C1 segment of cervical spinal cord (tissue), 14 donors: ENCODE data around the gene RBM46.

ENCODE experiments used
- DNase-seq, 14 donors: peaks; one replicate each; lab custom pipeline; 2025; lab: John Stamatoyannopoulos, UW

RBM46 gene, protein sequence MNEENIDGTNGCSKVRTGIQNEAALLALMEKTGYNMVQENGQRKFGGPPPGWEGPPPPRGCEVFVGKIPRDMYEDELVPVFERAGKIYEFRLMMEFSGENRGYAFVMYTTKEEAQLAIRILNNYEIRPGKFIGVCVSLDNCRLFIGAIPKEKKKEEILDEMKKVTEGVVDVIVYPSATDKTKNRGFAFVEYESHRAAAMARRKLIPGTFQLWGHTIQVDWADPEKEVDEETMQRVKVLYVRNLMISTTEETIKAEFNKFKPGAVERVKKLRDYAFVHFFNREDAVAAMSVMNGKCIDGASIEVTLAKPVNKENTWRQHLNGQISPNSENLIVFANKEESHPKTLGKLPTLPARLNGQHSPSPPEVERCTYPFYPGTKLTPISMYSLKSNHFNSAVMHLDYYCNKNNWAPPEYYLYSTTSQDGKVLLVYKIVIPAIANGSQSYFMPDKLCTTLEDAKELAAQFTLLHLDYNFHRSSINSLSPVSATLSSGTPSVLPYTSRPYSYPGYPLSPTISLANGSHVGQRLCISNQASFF

DNA sequence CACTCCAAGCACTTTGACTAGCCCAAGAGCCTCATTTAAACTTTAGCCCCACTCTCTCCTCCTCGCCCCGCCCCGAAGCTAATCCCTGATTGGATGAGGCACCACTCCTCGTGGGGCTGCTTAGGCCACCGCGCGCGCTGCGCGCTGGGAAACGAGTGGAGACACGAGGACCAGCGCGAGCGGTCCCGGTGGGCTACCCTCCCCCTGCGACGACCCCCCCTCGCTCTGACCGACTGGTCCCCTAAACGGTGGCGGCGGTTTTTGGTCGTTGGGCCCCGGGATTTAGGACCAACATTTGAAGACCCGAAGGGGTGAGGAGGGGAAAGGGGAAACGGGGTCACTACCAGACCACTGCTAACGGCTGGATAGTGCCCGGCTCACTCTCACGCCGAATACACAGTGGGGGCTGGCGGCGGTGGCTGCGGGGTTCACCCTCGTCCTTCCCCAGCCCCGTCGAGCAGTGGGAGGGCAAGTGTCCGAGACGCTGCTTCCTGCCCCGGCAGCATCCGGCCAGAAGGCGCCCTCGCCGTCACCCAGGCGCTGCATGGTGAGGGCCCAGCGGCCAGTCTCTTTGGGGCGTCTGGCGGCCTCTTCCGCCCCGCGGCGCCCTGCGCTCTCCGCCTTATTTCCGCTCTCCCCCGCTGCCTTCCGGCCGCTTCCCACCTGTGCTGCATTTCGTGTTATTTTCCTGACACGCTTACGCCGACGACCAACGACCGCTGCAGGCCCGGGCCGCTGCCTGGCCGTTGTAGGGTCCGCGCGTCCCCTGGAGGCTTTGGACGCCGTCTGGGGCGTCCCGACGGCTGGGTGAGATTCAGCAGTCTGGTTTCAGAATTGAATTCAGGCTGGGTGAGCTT, at the start of gene RBM46:
Gene RBM46 (plus strand): TSS at position 147 of the 857 bp plus-strand sequence. CDS start 15,481 bp downstream, outside the sequence.
- no peak for DNase-seq

DNA sequence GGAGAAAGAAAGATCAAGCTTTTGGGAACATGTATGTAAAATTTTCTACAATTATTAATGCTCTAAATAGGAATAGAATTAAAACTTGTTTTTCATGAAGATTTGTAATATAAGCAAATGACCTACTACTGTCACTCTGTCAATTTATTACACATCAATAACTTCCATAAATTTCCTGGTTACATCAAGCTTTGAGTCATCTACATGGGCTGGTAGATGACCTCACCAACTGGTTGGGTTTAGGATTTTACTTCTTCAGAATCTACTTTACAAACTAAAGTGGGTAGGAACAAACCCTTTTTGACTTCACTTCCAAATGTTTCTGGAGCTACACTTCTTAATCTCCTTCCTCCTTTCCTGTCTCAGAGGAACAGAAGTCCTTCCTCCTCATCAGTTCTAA, 49.3 kb upstream of the RBM46 start:
- DNase-seq, result no peak

DNA sequence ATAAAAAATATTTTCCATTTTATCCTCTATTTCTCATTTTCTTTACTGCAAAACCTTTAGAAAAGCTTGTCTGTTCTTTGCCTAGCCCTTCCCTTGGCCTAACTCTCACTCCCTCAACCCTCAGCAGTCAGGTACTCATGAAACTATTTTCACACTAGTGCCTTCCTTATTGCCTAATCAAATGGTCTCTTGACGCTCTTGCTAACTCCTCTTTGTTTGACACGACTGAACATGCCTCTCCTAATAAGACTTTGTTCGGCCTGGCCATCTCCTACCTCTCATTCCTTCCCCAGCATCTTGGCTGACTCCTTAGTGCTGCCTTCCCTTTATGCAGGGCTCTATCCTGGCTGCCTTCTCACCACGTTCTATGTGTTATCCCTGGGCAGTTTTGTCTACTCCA, 48.4 kb upstream of the RBM46 start:
- DNase-seq, result no peak

DNA sequence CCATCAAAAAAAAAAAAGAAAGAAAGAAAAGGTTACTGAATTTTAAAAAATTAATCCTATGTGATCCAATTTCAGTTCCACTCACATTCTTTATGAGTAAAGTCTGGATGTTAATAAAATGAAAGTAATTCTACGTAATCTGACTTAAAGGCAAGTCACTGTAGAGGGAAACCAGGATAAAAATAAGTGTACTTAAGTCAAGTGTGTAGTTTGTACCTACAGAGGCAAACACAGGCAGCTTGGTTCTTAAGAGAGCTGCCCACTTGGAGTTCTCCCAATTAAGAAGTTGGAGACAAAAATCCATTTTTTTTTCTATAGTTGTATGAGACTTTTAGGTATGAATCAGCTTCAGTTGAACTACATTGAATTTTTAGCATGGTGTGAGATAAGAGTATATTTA, 44.3 kb upstream of the RBM46 start:
- no peak for DNase-seq

DNA sequence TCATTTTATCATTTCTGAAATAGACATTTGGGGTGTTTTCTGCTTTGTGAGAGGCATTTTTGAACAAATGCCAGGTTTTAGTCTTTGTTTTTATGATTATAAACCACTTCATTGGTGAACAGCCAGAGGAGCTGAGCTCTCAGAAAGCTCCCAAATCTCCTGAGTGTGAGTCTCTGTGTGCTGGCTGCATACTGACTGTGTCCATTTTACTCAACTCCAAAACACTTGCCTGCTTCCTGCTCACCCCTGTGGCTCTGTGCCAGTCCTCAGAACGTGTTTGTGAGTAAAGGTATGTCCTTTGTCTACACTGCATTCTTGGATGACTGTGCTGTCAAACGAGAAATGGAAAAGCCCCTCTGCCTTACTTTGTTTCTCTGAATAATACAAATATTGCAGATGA, 42.6 kb upstream of the RBM46 start:
- no peak for DNase-seq

DNA sequence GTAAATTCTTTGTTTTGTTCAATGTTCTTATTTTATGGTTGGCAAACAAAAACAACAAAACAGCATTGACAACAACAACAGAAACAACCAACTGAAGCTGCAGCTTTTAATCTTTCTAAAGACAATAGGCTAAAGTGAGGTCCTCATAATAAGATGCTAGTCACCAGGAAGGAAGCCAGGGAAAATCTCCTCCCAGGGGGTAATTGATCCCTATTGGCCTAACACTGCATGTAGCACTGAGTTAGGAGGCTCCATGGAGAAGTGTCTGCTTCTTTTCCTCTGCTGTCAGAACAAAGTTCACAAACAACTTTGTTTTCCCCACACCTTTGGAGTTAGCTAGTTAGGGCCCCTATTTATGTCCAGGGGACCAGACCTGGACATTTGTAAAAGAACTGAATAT, 42.0 kb upstream of the RBM46 start:
- no peak for DNase-seq

DNA sequence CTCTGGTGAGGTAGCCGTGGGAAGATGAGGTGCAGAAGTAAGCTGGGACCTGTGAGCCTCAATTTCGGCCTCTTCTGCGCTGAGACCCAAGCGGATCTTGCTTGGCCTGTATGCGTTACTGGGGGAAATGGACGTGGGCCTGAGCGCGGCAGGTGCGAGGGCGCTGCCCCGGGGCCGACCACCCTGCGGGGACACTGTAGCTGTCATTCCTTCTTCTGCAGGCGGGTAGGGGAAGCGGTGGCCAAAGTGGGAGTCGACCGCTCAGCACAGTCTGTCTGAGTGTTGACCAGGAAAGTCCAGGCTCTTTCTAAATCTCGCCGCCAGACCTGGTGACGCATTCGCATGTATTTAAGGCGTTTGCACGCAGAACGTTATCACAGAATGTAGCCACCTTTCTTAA, 40.6 kb upstream of the RBM46 start:
- DNase-seq, result no peak

DNA sequence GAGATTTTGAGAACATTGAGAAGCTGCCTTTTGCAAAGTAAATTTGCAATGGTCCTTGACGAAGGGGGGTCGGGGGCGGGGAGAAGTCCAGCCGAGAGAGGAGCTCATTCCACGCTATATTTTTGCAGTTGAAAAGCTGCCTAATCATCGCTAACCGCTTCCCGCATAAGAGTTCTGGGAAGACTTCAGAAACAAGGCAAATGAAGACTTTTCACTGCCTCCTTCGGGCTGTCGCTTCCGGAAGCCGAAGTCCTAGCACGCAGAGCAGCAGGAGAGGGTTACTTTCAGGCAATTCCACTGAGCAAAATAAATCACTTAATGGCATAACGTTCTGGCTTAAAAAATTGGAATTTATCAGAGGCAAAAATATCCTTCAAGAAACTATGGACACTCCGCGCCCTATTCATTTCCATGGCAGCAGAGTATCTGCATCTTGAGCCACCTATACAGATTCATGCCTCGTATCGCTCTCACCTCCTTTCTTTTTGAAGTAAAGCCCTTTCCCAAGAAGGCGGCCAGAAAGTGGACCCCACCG, 39.9 kb upstream of the RBM46 start:
- no peak for DNase-seq

DNA sequence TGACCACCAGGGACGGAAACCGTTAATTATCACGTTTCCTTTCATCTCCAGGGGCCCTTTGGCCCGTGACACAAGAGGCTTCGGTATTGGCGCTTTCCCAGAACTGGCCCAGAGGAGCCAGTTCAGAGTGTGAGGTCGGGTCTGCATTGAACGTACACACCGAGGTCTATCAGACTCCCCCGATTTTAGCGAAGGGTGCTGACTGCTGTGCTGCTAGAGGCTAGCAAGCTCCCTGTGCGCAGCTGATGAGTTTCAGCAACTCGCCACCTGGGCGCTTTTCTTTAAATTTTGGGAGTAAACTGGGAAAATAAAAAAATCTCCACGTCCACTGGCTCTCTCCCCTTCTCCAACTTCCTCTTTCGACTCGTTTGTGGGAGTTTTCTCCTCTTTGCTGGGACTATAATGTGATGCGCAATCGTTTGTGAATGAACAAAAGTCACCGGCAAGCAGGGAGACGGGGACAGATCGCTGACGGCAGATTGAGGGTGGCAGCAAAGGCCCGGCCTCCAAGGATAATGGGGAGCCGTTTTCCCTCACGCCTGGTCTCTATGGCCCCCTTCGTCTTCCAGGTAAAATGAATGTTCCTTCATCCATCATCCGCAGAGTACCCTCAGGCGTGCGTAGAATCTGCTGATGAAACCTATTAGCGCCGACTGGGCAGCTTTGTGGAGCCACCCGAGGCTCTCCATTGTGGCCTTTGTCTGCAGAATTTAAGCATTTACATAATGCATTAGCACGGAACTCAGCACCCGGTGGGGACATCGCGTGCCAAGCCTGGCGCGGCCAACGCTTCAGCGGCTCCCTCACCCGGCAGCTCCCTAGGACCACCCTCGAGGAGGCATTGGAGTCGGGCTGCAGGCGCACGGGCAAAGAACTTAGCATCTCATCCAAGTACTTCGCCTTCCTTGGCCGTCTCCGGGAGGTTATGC, 38.9 kb upstream of the RBM46 start:
- peak in 9 of 14 donors; percentile 14 to 57 (median 31) for DNase-seq

DNA sequence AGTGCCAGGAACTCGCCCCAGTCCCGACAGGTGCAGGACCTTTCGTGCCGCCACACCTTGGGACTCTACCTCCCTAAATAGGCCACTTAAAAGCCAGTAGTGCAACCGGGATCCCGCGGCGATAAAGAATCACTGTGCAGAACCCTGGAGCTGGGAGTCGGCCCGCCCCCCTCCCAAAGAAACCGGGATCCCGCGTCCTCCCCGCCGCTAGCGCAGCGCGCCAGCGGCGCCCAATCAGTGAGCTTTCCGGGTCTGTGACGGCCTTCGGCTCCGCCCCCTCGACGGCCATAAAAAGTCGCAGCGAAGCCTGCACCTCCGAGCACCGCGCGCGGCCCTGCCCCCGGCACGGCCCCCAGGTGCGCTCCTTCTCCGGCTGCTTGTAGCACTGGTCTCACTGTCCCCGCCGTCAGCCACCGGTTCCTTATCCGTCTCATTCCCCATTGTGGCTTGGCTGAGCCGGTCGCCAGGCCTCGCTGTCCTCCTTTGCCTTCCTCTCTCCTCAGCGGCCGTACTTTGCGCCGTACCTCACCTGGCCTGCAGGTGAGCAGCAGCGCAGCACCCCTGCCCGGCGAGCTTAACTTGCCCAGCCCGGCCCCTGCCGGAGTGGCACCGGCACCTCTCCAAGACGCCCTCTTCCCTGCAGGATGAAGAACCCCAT, 37.3 kb upstream of the RBM46 start, which contains the start of gene LRAT:
Gene LRAT (plus strand): TSS at position 318 of the 658 bp plus-strand sequence. CDS start 327 bp downstream, at position 645.
- DNase-seq, result peak in 8 of 14 donors; percentile 17 to 57 (median 32)

DNA sequence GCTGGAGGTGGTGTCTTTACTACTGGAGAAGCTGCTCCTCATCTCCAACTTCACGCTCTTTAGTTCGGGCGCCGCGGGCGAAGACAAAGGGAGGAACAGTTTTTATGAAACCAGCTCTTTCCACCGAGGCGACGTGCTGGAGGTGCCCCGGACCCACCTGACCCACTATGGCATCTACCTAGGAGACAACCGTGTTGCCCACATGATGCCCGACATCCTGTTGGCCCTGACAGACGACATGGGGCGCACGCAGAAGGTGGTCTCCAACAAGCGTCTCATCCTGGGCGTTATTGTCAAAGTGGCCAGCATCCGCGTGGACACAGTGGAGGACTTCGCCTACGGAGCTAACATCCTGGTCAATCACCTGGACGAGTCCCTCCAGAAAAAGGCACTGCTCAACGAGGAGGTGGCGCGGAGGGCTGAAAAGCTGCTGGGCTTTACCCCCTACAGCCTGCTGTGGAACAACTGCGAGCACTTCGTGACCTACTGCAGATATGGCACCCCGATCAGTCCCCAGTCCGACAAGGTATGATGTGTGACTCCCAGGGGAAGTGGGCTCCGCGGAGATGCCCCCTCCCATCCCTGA, 36.6 kb upstream of the RBM46 start:
- peak in 1 of 14 donors; percentile 6 for DNase-seq

DNA sequence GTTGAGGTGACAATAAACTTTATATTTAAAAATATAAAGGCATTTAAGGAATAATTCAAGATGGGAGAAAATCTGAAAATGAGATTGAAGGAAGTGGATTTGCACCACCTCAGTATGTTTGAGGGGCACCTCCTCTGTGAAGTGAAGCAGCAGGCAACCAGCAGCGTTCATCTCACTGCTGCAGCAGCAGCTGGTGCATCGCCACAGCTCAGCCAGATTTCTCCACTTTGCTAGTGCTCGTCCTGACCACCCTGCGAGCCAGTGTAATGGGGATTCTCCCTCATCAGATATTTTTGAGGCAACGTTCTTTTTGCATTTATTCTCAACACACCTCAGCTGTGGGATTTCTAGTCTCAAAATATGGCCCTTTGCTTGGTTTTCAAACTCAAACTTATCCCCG, 23.4 kb upstream of the RBM46 start:
- no peak for DNase-seq

DNA sequence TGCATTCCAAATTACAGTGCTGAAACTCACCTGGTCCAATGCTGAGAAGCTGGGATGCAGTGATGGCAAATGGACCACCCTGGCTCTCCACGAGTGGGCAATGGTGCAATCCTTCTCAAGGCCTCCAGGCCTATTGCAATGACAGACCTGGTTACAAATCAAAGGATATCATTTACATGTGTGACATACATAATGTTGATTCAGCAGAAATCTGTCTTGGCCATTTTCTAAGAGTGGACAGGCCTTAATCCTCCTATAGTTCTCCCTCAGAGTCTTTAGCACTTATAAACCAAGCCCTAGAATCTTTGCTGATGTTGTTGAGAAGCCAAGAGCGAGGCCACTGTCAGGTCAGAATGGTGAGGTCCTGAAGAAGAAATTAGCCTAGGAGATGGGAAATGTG, 20.2 kb upstream of the RBM46 start:
- no peak for DNase-seq

DNA sequence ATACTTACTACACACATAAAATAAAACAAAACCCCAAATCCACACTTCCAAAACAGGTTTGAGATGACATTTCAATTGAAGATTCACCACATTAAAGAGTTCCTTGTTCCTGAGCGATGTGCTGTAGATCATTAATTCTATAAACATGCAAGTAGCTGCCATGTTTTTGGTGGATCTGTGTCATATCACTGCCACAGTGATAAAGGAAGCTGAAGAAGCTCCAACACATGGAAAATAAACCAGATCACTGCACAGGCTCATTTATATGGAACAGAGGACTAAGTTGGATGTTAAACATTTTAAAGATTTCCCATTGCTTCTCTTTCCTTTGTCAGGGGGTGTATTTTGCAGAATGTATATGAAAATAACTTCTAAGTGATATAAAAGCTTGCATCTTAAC, 2.8 kb upstream of the RBM46 start:
- no peak for DNase-seq

DNA sequence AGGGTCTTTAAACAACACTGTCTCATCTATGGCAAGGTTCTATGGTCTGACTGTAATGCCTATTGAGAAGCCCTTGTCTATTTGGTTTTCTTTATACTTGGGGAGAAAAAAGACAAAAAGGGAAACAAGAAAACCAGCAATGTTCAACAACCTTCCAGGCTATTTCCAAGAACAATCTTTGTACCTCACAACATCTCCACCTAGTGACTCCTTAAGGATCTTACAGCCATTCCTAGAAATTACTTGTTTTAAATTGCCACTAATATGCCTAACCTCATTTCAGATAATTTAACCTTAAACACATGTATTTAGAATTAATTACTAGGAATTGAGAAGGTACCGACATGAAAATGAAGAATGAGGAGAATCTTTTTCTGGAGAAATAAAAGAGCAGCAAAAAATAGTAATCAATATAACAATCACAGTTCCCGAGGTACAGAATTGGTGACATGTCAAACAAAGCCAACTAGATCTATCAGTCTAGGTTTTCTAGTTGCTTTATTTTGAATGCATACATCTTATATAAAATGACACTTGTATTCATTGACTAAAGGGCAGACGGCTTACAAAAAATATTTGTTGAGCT, 1.6 kb upstream of the RBM46 start:
- DNase-seq, result no peak

DNA sequence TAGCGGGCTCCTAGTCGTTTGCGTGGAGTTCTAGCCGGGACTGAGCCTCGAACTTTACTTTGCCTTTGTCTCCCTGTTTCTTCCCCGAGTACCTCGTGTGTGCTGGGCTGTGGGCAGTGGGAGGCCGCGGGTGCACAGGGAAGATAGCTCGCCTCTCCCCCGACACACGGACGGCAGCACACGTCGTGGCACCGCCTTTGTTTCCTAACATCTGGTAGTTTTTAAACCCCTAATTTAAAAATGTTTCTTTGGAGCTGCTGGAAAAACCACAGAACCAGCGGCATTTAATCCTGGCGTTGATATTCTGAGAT, 866 bp downstream of the RBM46 start:
- no peak for DNase-seq

DNA sequence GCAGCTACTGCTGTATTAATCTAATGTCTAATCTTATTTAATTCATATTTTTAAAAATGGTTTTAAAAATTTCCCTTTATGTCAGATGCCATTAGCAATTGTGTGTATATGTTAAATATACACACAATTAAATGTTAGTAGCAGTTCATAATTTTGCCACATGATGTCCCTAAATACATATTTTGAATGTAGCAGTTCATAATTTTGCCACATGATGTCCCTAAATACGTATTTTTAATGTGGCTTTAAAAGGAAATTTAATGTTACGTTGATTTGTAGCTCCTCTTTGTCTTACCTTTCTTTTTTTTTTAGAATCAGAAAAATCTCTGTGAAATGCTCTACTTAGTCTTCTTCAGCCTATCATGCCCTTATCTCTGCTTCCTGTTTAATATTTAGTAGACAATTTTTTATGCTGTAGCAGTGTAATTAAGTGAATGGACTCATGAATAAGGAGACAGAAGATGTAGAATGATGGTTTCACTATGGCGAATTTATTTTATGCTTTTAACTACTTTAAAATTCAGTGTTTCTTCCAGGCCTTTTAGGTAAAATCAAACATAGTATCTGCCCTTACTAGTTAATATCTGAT, 26.1 kb downstream of the RBM46 start:
- no peak for DNase-seq

DNA sequence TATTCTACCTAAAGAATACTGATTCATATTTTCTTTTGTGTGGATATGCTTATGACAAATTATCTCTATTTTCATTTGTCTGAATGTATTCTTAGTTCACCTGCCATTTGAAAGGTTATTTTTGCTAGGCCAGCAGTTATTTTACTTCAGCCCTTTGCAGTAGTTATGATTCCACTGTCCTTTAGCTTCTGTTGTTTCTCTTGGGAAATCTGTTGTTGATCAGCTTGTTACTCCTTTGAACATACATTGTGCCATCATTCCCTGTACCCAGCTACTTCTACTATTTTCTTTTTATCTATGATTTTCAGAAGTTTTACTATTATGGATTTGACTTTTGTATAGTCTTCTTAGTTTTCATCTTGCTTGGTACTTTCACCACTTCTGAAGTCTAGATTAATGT, 37.2 kb downstream of the RBM46 start:
- no peak for DNase-seq

DNA sequence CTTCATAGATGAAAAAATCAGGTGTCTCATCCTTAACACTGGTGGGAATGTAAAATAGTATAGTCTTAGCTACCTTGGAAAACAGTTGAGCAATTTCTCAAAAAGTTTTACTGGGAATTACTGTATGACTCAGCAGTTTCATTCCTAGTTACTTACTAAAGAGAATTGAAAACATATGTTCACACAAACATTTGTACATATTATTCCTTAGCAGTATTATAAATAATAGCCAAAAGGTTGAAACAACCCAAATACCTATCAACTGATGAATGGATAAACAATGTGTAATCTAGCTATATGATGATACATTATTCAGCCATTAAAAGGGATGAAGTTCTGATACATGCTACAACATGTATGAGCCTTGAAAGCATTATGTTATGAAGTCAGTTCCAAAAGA, 41.7 kb downstream of the RBM46 start:
- DNase-seq, result no peak

DNA sequence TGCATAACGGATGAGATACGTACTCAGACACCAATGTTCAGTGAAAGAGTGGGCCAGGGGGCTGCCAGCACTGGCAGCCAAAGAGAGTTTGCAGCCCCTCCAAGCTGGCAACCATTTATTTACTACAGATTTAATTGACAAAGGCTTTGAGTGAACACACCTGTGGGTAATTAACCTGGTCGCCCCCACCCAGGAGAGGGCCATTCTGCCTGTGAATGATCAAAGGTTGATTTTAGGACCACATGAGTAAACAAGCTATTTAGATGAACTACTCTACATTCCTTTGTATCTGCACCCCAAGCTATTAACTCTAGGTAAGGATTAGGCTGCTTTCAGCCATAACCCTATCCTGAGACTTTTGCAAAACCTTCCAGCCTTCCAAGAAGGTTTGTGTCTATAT, 55.0 kb downstream of the RBM46 start:
- no peak for DNase-seq
